GM21737 (cell line): ENCODE results near the gene SLC11A2.
"Not testable (repeated sequence)": the region's sequence is repeated elsewhere in the genome, so short reads cannot be mapped to it uniquely, and the experiment has no call there.

Experiments used
- ATAC-seq: cut with Tn5 transposase; IDR thresholded peaks from one replicate; pipeline ENCODE4 v1.9.1; 2021; ENCODE audit warnings: mild to moderate bottlenecking, moderate library complexity; ENCODE audit not compliant: unreplicated experiment

SLC11A2 gene

DNA sequence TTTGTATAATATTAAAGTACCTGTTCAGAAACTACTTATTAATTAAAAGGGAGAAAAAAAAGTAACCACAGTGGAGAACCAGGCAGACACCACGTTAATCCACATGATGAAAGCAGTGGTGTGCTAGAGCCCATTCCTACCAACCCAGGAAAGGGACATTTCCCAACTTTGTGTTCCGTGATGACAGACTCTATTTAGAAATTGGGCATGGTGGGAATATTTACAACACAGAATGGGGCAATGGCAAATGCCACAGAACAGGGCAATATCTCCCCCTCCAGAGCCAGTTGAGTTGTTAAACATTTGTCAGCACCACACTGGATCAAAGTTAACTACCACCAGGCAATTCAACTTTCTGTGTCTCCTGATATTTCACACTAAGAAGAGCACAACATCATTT lies 75.1 kb downstream of the SLC11A2 start:
- ATAC-seq: no peak

DNA sequence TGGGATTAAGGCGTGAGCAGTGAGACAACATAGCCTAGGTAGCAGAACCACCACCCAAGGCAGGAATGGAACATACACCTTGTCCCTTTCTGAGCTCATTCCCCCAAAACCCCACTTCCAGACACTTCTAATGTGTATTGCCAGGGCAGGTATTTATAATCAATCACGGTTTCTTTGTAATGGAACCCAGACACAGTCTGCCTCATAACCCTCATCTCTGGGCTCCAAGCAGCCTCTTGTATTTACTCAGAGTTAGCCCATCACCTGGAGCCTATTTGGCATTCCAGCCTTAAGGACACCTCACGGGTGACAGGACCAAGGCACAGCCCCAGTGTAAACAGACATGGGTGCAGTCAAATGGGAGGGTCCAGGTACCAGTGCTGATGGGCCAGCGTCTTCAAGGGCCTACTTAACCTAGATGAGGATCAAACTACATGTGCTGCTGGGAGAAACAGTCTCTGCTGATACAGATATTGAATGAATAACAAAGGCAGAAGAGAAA lies 76.3 kb downstream of the SLC11A2 start:
- ATAC-seq: no peak

DNA sequence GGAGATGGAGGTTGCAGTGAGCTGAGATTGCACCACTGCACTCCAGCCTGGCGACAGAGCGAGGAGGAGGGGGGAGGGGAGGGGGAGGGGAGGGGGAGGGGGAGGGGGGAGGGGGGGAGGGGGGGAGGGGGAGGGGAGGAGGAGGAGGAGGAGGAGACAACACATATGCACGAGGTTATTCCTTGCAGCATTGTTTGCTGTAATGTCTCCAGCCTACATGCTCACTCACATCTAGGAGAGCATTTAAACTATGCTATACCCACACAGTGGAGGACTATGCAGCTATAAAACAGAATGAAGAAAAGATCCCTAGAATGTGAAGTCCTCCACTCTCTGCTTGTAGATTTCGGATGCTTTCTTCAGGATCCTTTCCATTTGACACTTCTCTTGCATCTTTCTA lies 77.4 kb downstream of the SLC11A2 start:
- ATAC-seq: no peak

- ATAC-seq: no peak
Measured at GRCh38 chr12:50947933-50948626, 78.1 kb downstream of the SLC11A2 start.

DNA sequence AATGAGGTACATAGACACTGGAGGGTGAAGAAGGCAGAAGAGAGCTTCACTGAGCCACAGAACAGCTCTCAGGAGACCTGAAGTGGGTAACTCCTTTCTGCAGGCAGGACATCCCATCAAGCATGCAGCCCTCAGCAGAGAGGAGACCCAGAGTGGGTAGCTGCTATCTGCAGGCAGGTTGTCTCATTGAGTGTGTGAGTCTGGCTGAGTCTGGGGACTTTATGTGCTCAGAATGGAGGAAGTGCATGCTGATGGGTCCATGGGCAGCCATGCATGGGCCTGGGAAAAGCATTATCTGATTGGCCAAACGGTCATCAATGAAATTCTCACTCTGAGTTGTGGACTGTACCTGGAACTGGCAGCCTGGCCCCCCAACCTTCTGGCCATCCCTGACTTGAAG lies 88.5 kb downstream of the SLC11A2 start:
- no peak for ATAC-seq

GRCh38 chr12:50936821-50937530 lies 89.2 kb downstream of the SLC11A2 start:
- no peak for ATAC-seq

DNA sequence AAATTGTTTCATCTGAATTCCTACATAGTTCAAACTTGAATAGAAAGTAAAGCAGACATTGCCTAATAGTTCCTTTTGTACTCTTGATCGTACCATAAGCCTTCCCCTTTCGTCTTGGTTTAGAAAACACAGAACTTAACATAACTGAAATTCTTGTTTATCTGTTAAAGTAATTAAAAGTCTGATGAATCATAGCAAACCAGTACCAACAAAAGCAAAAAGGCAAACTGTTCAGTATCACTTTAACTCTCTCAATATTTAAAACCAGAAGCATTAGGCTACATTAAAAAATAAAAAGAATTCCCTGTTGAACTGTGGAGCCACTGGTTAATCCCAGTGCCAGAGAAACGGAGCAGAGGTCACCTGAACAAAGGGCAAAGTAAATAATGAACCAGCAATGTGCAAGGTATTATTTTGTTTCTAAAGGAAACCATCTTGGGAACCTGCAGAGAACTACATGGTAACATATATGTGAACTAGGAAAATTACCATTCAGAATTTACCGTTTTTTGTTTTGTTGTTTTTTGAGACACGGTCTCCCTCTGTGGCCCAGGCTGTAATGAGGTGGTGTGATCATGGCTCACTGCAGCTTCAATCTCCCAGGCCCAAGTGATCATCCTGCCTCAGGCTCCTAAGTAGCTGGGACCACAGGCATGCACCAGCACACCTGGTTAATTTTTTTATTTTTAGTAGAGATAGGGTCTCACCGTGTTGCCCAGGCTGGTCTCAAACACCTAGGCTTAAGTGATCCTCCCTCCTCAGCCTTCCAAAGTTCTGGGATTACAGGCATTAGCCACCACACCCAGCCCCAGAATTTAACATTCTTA lies 91.0 kb downstream of the SLC11A2 start:
- ATAC-seq: no peak

DNA sequence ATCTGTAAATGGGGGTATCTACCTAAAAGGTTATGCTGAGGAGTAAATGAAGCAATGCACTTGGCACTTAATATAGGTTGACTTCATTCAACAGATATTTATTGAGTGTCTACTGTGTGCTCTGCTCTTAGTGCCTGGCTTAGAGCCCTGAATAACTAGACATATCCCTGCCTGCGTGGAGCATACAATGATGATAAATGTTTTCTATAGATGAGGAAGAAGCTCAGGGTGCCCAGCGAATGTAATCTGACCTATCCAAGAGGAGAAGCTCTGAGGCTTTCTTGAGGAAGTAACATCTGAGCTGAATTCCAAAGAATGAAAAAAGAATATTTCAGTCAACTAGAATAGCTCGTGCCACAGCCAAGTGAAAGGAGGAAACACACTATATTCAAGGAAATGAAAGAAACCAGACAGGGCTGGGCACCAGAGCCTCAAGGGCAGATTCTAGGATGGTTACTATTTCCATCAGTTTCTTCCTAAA lies 91.8 kb downstream of the SLC11A2 start:
- ATAC-seq: no peak

GRCh38 chr12:50933459-50934124 lies 92.6 kb downstream of the SLC11A2 start:
- ATAC-seq: no peak

- ATAC-seq: no peak
Measured at GRCh38 chr12:50932787-50933280, 93.3 kb downstream of the SLC11A2 start.

DNA sequence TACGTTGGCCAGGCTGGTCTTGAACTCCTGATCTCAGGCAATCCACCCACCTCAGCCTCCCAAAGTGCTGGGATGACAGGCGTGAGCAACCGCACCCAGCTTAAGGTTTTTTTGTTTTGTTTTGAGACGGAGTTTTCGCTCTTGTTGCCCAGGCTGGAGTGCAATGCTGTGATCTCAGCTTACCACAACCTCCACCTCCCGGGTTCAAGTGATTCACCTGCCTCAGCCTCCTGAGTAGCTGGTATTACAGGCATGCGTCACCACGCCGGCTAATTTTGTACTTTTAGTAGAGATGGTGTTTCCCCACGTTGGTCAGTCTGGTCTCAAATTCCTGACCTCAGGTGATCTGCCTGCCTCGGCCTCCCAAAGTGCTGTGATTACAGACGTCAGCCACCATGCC lies 95.7 kb downstream of the SLC11A2 start:
- not testable (repeated sequence) for ATAC-seq

DNA sequence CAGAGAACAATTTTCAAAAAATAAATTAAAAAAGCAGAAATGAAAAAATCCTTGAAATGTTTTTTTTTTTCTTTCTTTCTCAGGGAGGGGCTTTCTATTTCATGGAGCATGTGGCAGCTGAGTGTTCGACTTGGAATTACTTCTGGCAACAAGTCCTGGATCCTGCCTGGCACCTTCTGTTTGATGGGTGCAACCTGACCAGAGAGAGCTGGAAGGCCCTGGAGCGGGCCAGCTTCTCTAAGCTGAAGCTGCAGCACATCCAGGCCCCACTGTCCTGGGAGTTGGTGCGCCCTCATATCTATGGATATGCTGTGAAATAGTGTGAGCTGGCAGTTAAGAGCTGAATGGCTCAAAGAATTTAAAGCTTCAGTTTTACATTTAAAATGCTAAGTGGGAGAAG lies 96.4 kb downstream of the SLC11A2 start:
- no peak for ATAC-seq
